ENCODE data around the gene DACT3. TPM values are rescaled to one million over a fixed set of nuclear protein-coding genes. Genes with fewer than 3 reads are reported as not detected.

DACT3 gene
- total and polyA plus RNA-seq, 2 of the 13 experiments (the other 11 are each of a cell fraction or from before 2014, with no cell fraction given): 0.04 TPM; not detected in 1

- Histone ChIP-seq H3K4me2 (ENCODE audit: low read depth, low read length) (no peak overlapping the region), H3K27ac (ENCODE audit: extremely low read length, insufficient read depth, low read length) (no peak overlapping the region), H3K79me2 (ENCODE audit: insufficient read depth, low read length) (peaks cover 40% of the 10 kb centered on the region), H4K20me1 (ENCODE audit: insufficient read depth, low read length) (peaks cover 15% of the 10 kb centered on the region; the same call in 1 of the 2 replicates), H3K9ac (ENCODE audit: insufficient read depth, low read depth, low read length) (no peak overlapping the region), H3K9me3 (ENCODE audit: low read length) (no peaks in the 10 kb centered on the region), H3K4me1 (ENCODE audit: insufficient read depth, low read length) (peaks cover 30% of the 10 kb centered on the region), H2AFZ (ENCODE audit: low read length) (no peak overlapping the region), H3K36me3 (replicated peaks in 1 of 2; ENCODE audit: control insufficient read depth in 1 of 2, insufficient read depth in 2 of 2, low read length in 2 of 2) (peaks cover 30 to 55% of the 10 kb centered on the region in 2 experiments; a peak in 4 of 5 replicates), H3K4me3 (replicated peaks in 1 of 3; ENCODE audit: insufficient read depth in 1 of 3, low read depth in 2 of 3, low read length in 3 of 3) (no peak overlapping the region), H3K27me3 (ENCODE audit: control insufficient read depth in 1 of 2, insufficient read depth in 2 of 2, low read length in 2 of 2) (no peaks in the 10 kb centered on the region; a peak in 1 of 5 replicates)
- POLR2A ChIA-PET: no interaction called here
- TF ChIP-seq NFATC3 (CRISPR knock-in tag; IDR thresholded peaks at IDR 0.05) (no peak), ZNF773 (CRISPR knock-in tag; IDR thresholded peaks at IDR 0.05; ENCODE audit: borderline replicate concordance) (no peak), KLF15 (CRISPR knock-in tag; IDR thresholded peaks at IDR 0.05; ENCODE audit: borderline replicate concordance) (no peak), PRMT3 (CRISPR knock-in tag; IDR thresholded peaks at IDR 0.05; ENCODE audit: borderline replicate concordance, low read depth) (no peak), TEAD2 (CRISPR knock-in tag; IDR thresholded peaks at IDR 0.05) (no peak), HNRNPL (IDR thresholded peaks at IDR 0.05; ENCODE audit: low read depth, low read length) (no peak), ZNF557 (CRISPR knock-in tag; IDR thresholded peaks at IDR 0.05) (no peak), ZNF552 (CRISPR knock-in tag; IDR thresholded peaks at IDR 0.05; ENCODE audit: borderline replicate concordance) (no peak), SPEN (CRISPR knock-in tag; IDR thresholded peaks at IDR 0.05; ENCODE audit: low read depth) (no peak), ZFP36L2 (CRISPR knock-in tag; IDR thresholded peaks at IDR 0.05) (no peak), PATZ1 (CRISPR knock-in tag; IDR thresholded peaks at IDR 0.05) (no peak), PHF5A (CRISPR knock-in tag; IDR thresholded peaks at IDR 0.05; ENCODE audit: low read depth, unreplicated experiment) (no peak), HOMEZ (CRISPR knock-in tag; IDR thresholded peaks at IDR 0.05; ENCODE audit: low read depth) (no peak), SALL2 (CRISPR knock-in tag; IDR thresholded peaks at IDR 0.05) (no peak), GABPA (IDR thresholded peaks at IDR 0.05; ENCODE audit: low read depth, low read length) (no peak), GABPA (CRISPR knock-in tag; IDR thresholded peaks at IDR 0.05; ENCODE audit: low read depth) (no peak), POLR2AphosphoS5 (IDR thresholded peaks at IDR 0.05; ENCODE audit: low read depth, low read length) (no peak)
- in situ Hi-C loops (cut with HindIII; ENCODE audit: extremely low pct_ligation_motif_present, low pct_unique_long_range_greater_than_20kb): no loop called here
- WGBS (ENCODE audit: low lambda C conversion rate): 98% methylated on average over 10 of the region's 11 CpGs
- ATAC-seq (no peak), FAIRE-seq (no peak), DNase-seq (ENCODE audit: low spot score) (no peak)
- intact Hi-C loops (cut with micrococcal nuclease; ENCODE audit: unreplicated experiment): no loop called here
- no TSS peak for BruUV-seq (replicated peaks)
- CTCF ChIA-PET (ENCODE audit: low intra/inter-chr PET ratio, low total read pairs): no interaction called here
These were observed 55.0 kb downstream of the DACT3 start for GRCh38 chr19:46606019-46606418.

Measured in HepG2 (cell line).